SJCRH30 (cell line): ENCODE data around the gene EMC9. TPM values are rescaled to one million over a fixed set of nuclear protein-coding genes. Genes with fewer than 3 reads are reported as not detected.

Experiments
- DNase-seq, 2 experiments: peaks; one replicate each; pipeline ENCODE4 v3.0.0-alpha.2; 2015 to 2020
- H3K27ac ChIP-seq: fragments of 250-450 bp; sonication (Bioruptor Pico); 2 replicates; pipeline ENCODE4 v1.5.1; 2020; ENCODE audit warnings: mild to moderate bottlenecking, moderate library complexity
- H3K27me3 ChIP-seq: fragments of 250-450 bp; sonication (Bioruptor Pico); 2 replicates; pipeline ENCODE4 v1.5.1; 2020; ENCODE audit warnings: mild to moderate bottlenecking, moderate library complexity
- H3K36me3 ChIP-seq: fragments of 250-450 bp; sonication (Bioruptor Pico); 2 replicates; pipeline ENCODE4 v1.5.1; 2020; ENCODE audit warnings: mild to moderate bottlenecking, moderate library complexity
- H3K4me1 ChIP-seq: fragments of 250-450 bp; sonication (Bioruptor Pico); 2 replicates; pipeline ENCODE4 v1.5.1; 2020; ENCODE audit warnings: mild to moderate bottlenecking, moderate library complexity
- H3K4me3 ChIP-seq: fragments of 250-450 bp; sonication (Bioruptor Pico); 2 replicates; pipeline ENCODE4 v1.5.1; 2020; ENCODE audit warnings: mild to moderate bottlenecking, moderate library complexity
- H3K9me3 ChIP-seq: fragments of 250-450 bp; sonication (Bioruptor Pico); replicated peaks from 2 replicates; pipeline ENCODE4 v1.5.1; 2020; ENCODE audit warnings: mild to moderate bottlenecking, moderate library complexity
- total RNA-seq: library from RNA; depleted of rRNA; stranded (reverse); fragments of >200 nt; shearing (Covaris generic); gene quantifications from 2 replicates; pipeline ENCODE4 v1.2.3, GENCODE V29; 2014; rRNA removed

EMC9 gene, protein sequence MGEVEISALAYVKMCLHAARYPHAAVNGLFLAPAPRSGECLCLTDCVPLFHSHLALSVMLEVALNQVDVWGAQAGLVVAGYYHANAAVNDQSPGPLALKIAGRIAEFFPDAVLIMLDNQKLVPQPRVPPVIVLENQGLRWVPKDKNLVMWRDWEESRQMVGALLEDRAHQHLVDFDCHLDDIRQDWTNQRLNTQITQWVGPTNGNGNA
- 45.6 and 52.7 TPM in 2 replicates for total RNA-seq

DNA sequence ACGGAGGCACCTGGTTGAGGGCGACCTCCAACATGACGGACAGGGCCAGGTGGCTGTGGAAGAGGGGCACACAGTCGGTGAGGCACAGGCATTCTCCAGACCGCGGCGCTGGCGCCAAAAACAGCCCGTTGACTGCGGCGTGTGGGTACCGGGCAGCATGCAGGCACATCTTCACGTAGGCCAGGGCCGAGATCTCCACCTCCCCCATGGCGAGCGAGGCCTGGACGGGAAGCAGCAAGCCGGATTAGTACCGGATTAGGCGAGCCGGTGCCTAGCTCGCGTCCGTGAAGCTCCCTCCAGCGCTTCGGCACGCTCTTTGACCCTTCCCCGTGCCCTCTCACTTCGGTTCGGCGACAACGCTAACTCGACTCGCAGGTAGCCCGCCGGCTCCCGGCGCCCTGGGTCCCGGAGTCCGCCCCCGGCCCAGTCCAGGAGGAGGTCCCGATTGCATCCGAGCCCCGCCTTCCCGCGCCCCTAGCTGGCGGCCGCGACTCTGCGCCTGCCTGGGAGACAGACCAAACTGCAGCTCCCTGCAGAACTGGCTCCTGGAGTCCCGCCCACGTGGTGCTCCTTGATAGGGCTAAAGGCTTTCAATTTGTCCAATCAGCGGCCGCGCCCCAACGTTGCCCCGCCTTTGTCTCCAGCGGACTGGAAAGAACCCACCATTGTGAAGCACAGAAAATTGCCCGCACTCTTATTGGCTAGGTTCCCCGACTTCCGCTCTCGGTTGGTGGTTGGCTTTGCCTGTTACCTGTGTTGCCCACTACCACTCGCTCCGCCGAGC is at the start of gene EMC9:
Gene EMC9 (minus strand): TSS at position 495 of the 784 bp plus-strand sequence. CDS start 287 bp downstream, at position 208.
- H3K9me3 ChIP-seq = no peaks in the 10 kb centered on the region
- peak; percentile 100 for DNase-seq
- no peaks in the 10 kb centered on the region for H3K27me3 ChIP-seq
- H3K4me1 ChIP-seq = peaks cover 8% of the 10 kb centered on the region; the same call in 1 of the 2 replicates
- peak within 1 kb of the TSS; percentile 84 for H3K4me3 ChIP-seq
- peaks cover 29% of the 10 kb centered on the region for H3K36me3 ChIP-seq
- peak within 1 kb of the TSS; percentile 99 for H3K27ac ChIP-seq

DNA sequence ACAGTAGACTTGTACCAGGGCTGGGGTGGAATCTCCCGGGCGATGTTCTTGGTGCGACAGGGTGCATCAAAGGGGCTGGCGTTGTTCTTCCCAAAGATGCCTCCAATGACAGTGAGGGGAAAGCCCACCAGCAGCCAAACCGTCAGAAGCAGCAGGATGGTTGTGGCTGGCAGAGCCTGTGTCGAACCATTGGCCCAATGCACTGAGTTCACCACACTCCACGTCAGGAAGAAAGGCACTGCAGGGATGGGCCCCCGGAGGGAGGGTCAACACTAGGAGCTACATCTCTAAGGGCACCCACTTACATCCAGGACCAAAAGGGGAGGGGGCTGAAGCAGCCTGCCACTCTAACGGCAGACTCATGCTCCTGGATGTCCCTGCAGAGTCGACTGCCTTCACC is 49.0 kb upstream of the EMC9 start:
- Histone ChIP-seq H3K27ac (no peak overlapping the region), H3K4me3 (no peak overlapping the region), H3K36me3 (peaks cover 19% of the 10 kb centered on the region), H3K27me3 (no peaks in the 10 kb centered on the region), H3K4me1 (peaks cover 12% of the 10 kb centered on the region; the same call in 1 of the 2 replicates), H3K9me3 (no peaks in the 10 kb centered on the region)
- no peak for DNase-seq

DNA sequence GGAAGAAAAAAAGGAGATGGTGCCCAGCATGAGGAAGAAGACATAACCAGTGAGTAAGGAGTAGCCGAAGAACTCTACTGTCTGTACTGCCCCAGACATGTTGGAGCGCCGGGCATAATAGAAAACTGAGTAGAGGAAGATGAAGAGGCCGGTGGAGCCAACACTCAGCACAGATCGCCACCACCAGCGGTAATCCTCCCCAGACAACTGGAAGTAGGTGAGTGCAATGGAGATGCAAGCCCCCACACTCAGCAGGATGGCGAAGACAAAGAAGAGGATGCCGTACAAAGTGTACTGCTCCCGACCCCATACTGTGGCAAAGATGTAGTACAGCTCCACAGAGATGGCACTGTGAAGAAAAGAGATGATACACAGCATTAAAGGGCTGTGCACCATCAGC is 48.1 kb upstream of the EMC9 start:
- no peak for DNase-seq
- H3K36me3 ChIP-seq = peaks cover 26% of the 10 kb centered on the region
- H3K9me3 ChIP-seq = no peaks in the 10 kb centered on the region
- H3K4me1 ChIP-seq = peaks cover 9% of the 10 kb centered on the region; the same call in 1 of the 2 replicates
- H3K27ac ChIP-seq = no peak overlapping the region; the same call in 1 of the 2 replicates
- no peaks in the 10 kb centered on the region for H3K27me3 ChIP-seq
- no peak overlapping the region for H3K4me3 ChIP-seq

DNA sequence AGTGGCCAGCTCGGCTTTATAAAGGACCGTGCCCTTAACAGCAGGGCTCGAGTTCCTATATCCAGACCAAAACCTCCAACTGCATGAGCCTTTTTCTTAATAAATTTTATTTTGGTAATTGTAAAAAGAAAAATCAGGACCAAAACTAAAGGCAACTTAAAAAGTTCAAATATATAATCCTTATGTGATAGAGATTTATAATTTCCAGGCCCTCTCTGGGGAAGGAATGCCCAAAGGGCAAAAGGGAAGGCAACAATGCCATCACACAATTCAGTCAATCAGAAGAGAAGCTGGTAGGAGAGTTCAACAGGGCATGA is 47.6 kb upstream of the EMC9 start:
- Histone ChIP-seq H3K36me3 (peaks cover 29% of the 10 kb centered on the region), H3K27ac (peak overlapping the region; percentile 11; the same call in 1 of the 2 replicates), H3K4me3 (peak overlapping the region; percentile 79), H3K9me3 (no peaks in the 10 kb centered on the region), H3K4me1 (peaks cover 7% of the 10 kb centered on the region; the same call in 1 of the 2 replicates), H3K27me3 (no peaks in the 10 kb centered on the region)
- no peak for DNase-seq

DNA sequence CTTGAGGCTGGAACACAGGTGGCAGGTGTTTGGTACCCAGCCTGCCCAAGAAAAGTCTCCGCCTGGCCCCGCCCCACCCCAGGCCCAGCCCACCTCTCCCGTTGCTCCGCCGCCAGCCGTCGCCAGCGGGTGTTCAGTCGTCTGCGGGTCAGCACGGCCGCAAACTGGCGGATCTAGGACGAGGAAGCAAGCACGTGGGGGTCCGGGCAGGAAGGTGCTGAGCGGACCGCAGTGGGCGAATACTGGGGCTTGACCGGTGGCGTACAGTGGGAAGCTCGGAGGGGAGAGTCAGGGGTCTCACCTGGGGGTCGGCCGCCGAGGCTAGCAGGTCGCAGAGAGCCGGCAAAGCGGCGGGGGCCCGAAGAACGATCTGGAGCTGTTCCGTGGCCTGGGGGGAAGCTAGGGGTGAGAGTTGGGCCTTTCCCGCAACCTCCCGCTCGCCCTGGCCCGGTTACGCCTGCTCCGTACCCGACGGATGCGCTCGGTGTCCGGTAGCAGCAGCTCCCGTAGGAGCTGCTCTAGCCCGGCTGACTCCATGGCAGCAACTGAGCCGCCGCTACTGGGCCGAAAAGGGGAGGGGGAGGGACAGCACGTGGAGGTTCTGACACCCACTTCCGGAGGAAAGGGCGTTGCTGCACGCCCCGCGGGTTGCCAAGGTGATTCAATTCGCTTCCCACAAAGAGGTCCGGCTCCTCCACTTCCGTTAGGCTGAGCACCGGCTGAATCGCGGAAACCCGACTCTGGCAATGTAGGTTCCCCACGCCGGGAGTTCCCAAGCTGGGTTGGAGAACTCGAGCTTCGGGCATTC is 47.1 kb upstream of the EMC9 start, which contains the start of gene IPO4:
Gene IPO4 (minus strand): TSS at position 566 of the 808 bp plus-strand sequence. CDS start 29 bp downstream, at position 537.
- Histone ChIP-seq H3K4me1 (peaks cover 7% of the 10 kb centered on the region; the same call in 1 of the 2 replicates), H3K9me3 (no peaks in the 10 kb centered on the region), H3K27ac (peak within 1 kb of the TSS; percentile 48), H3K36me3 (peaks cover 30% of the 10 kb centered on the region), H3K4me3 (peak within 1 kb of the TSS; percentile 79), H3K27me3 (no peaks in the 10 kb centered on the region)
- peak; percentile 98 for DNase-seq

DNA sequence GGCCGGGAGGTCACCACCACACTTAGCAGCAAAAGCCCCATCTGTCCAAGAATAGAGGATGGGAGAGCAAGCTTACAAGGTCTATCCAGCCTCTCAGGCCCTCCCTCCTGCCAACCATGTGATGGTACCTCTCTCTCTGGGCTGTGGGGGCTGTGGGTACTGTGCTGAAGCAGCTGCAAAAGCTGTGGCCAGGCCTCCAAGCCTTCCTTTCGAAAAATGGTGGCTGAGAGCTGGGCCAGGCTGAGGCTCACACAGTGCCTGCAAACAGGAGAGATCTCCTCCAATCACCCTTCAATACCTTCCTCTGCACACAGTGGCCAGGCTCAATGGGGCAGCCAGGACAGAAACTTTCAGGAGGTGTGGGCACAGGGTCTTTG is 46.1 kb upstream of the EMC9 start:
- no peak overlapping the region for H3K27ac ChIP-seq
- no peaks in the 10 kb centered on the region for H3K9me3 ChIP-seq
- no peak for DNase-seq
- peaks cover 34% of the 10 kb centered on the region for H3K36me3 ChIP-seq
- H3K4me3 ChIP-seq = peak overlapping the region; percentile 79
- H3K4me1 ChIP-seq = peaks cover 7% of the 10 kb centered on the region; the same call in 1 of the 2 replicates
- H3K27me3 ChIP-seq = no peaks in the 10 kb centered on the region

DNA sequence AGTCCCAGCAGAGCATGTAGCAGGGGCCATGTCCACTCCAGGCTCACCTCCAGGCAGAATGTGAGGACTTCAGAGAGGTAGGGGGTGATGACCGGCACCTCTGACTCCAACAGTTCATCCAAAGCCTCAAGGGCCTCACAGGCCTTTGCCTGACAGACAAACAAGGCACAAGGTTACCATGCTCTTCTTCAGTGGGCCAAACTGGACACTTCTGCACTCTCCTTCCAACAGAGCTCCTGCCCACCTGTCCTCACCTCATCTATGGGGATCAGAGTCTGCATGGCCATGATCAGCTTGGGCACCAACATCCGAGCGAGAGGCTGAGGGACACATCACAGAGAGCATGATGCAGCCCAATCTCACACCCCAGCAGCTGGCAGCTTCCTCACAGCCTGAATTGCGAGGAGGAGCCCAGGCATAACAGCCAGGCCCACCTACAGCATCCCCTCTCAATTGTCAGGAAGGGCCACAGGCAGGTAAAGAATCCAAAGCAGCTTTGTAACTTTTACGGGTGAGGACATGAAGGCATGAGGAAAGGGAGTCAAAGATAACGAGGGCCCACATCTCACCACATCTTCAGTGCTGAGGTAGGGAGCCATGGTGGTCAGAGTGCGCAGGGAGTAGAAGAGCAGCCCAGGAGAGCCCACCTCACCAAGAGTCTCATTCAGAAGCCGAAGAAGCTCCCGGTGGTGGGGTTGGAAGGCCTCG is 45.6 kb upstream of the EMC9 start:
- no peak for DNase-seq
- H3K27me3 ChIP-seq = no peaks in the 10 kb centered on the region
- H3K36me3 ChIP-seq = peaks cover 32% of the 10 kb centered on the region
- no peak overlapping the region for H3K4me3 ChIP-seq
- no peak overlapping the region for H3K27ac ChIP-seq
- H3K4me1 ChIP-seq = peaks cover 7% of the 10 kb centered on the region; the same call in 1 of the 2 replicates
- H3K9me3 ChIP-seq = no peaks in the 10 kb centered on the region

DNA sequence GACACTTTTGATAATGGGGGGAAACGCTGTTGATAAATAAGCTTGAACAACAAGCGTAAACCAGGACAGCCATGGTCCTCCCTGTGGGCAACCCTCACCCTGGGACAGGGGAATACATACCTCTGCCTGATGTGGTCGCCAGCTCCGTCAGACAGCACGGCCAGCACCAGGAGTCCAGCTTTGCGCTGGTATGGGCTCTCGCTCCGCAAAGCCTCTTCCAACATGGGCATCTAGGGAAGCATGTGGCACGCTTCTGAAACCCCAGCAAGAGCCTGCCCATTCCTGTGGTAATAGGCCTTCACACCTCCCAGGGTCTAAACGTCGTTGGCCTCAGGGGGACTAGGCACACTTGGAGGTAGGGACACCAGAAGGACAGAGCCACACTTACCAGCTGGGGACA is 44.4 kb upstream of the EMC9 start:
- H3K36me3 ChIP-seq = peaks cover 40% of the 10 kb centered on the region
- H3K9me3 ChIP-seq = no peaks in the 10 kb centered on the region
- no peak overlapping the region for H3K27ac ChIP-seq
- H3K4me1 ChIP-seq = peaks cover 7% of the 10 kb centered on the region; the same call in 1 of the 2 replicates
- H3K27me3 ChIP-seq = no peaks in the 10 kb centered on the region
- DNase-seq = no peak
- H3K4me3 ChIP-seq = no peak overlapping the region

DNA sequence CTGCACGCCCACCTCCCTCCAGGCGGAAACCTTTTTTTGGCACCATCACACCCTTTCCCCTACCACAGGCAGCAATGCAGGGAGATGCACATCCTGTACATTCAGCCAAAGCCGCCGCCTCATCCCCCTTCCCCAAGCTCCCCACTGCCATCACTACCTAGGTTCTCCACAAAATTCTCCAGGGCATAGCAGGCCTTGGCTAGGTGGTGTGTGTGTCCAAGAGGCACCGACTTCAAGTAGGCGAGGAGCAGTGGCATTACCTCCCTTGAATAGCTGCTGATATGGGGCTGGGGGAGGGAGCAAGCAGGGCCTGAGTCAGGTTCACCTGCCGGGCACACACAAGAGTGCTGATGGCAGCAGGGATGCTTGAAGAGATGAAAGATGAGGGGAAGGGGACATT is 43.6 kb upstream of the EMC9 start:
- no peak for DNase-seq
- Histone ChIP-seq H3K27ac (no peak overlapping the region), H3K27me3 (no peaks in the 10 kb centered on the region), H3K4me1 (peaks cover 7% of the 10 kb centered on the region; the same call in 1 of the 2 replicates), H3K4me3 (no peak overlapping the region), H3K36me3 (peaks cover 44% of the 10 kb centered on the region), H3K9me3 (no peaks in the 10 kb centered on the region)

DNA sequence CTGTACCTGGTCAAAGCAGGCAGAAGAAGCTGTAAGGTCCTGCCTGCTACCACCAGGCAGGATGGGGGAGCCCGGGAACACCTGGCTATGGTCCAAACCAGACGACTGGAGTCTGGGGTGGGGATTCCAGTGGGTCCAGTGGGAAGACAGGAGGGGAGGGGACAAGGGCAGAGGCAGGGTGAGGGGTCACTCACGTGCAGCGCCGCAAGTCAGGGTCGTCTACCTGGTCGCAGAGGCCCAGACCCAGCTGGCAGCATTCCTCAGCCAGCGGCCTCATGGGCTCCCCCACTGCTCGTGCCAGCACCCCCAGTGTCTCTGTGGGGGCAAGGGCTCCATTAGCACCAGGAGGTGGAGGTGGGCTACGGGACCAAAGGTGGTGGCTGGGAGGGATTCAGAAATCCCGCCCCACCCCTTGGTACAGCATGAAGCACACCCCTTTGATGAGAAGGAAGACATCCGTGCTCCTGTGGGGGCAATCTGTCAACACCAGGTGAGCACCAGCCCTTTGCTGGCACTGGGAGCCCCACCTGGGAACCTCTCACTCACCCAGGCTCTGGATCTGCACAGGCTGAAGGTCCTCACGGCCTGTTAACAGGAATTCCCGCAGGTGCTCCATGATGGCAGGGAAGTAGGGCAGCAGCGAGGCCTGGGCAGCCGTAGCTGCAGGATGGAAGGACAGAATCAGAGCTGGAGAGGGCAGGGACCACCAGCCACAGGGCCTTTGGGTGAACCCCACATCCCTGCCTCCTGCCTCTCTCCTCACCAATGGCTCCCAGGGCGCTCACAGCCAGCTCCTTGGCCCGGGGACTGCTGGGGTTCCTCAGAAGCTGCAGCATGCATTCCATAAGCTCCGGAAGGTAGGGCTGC is 42.9 kb upstream of the EMC9 start:
- H3K4me3 ChIP-seq = no peak overlapping the region
- DNase-seq = no peak
- no peaks in the 10 kb centered on the region for H3K9me3 ChIP-seq
- H3K27me3 ChIP-seq = no peaks in the 10 kb centered on the region
- peaks cover 48% of the 10 kb centered on the region for H3K36me3 ChIP-seq
- H3K27ac ChIP-seq = no peak overlapping the region
- peaks cover 7% of the 10 kb centered on the region; the same call in 1 of the 2 replicates for H3K4me1 ChIP-seq

DNA sequence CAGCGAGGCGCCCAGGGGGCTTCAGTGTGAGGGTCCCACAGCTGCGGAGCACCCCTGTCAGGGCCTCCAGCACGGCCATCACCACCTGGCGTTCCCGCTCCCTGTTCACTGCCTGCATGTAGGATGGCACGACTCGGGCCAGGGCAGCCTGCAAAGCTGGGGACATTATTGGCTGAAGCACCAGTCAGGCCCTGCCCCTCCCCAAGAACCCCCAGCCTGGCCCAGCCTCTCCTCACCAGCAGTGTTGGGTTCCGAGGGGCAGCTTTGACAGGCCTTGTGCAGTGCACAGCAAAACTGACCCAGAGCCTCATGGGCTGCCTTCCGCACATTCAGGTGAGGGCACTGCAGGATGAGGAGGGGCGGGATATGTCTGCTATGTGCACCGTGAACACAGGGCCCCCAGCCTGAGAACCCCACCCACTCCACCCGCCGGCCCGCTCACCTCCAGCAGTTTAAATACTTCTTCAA is 41.7 kb upstream of the EMC9 start:
- H3K4me3 ChIP-seq = no peak overlapping the region
- H3K9me3 ChIP-seq = no peaks in the 10 kb centered on the region
- no peak overlapping the region for H3K27ac ChIP-seq
- peaks cover 55% of the 10 kb centered on the region for H3K36me3 ChIP-seq
- H3K27me3 ChIP-seq = no peaks in the 10 kb centered on the region
- 0 out of 2 replicates have a peak, but pooled peaks cover 5% of the 10 kb centered on the region for H3K4me1 ChIP-seq
- DNase-seq = no peak

DNA sequence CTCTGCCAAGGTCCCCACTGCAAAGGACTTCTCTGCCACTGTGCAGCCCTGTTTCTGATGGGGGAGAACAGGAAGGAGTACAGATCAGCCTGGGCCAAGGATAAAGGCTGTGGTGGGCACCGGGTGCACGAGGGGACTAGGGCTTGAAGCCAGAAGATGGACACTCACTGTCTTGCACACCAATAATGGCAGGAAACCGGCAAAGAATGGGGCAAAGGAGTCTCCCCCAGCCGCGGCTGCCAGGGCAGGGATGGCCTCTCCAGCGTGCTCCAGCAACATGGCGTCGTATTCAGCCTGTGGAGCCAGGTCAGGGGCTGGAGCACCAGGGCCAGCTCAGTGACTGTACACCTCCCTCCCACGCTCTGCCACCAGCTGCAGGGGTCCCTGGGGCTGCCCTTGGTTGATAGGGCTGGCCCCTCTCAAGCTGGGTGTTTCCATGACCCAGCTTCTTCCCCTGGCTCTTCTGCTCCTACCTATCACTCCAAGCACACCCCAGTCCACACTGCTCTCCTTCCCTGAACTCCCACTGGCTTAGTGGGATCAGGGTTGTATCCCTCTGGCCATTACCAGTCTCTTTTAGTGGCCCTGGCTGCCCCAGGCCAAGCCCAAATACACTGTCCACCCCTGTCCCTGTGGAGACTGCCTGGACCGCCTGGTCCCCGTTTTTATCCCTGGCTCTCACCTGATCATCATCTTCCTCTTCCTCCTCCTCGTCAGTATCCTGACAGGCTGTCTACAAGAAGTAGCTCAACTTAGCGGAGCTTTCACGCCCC is 40.9 kb upstream of the EMC9 start:
- Histone ChIP-seq H3K27ac (no peak overlapping the region), H3K36me3 (peaks cover 55% of the 10 kb centered on the region), H3K4me3 (no peak overlapping the region), H3K4me1 (no peaks in the 10 kb centered on the region), H3K27me3 (no peaks in the 10 kb centered on the region), H3K9me3 (no peaks in the 10 kb centered on the region)
- DNase-seq = no peak
